ENCODE data around the gene NLRP8.
"Not testable (repeated sequence)": the region's sequence is repeated elsewhere in the genome, so short reads cannot be mapped to it uniquely, and the experiment has no call there.

DNA sequence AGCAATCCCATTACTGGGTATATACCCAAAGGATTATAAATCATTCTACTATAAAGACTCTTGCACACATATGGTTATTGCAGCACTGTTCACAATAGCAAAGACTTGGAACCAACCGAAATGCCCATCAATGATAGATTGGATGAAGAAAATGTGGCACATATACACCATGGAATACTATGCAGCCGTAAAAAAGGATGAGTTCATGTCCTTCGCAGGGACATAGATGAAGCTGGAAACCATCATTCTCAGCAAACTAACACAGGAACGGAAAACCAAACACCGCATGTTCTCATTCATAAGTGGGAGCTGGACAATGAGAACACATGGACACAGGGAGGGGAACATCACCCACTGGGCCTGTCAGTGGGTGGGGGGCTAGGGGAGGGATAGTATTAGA, 18.4 kb upstream of the NLRP8 start:
- TF ChIP-seq, protein P1, sequence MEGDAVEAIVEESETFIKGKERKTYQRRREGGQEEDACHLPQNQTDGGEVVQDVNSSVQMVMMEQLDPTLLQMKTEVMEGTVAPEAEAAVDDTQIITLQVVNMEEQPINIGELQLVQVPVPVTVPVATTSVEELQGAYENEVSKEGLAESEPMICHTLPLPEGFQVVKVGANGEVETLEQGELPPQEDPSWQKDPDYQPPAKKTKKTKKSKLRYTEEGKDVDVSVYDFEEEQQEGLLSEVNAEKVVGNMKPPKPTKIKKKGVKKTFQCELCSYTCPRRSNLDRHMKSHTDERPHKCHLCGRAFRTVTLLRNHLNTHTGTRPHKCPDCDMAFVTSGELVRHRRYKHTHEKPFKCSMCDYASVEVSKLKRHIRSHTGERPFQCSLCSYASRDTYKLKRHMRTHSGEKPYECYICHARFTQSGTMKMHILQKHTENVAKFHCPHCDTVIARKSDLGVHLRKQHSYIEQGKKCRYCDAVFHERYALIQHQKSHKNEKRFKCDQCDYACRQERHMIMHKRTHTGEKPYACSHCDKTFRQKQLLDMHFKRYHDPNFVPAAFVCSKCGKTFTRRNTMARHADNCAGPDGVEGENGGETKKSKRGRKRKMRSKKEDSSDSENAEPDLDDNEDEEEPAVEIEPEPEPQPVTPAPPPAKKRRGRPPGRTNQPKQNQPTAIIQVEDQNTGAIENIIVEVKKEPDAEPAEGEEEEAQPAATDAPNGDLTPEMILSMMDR (IDR thresholded peaks at IDR 0.05; ENCODE audit: insufficient read depth, low read length), result not testable (repeated sequence)
- TF ChIP-seq POLR2AphosphoS5 (IDR thresholded peaks at IDR 0.05; ENCODE audit: low read depth), result not testable (repeated sequence)
- TF ChIP-seq, protein P2, sequence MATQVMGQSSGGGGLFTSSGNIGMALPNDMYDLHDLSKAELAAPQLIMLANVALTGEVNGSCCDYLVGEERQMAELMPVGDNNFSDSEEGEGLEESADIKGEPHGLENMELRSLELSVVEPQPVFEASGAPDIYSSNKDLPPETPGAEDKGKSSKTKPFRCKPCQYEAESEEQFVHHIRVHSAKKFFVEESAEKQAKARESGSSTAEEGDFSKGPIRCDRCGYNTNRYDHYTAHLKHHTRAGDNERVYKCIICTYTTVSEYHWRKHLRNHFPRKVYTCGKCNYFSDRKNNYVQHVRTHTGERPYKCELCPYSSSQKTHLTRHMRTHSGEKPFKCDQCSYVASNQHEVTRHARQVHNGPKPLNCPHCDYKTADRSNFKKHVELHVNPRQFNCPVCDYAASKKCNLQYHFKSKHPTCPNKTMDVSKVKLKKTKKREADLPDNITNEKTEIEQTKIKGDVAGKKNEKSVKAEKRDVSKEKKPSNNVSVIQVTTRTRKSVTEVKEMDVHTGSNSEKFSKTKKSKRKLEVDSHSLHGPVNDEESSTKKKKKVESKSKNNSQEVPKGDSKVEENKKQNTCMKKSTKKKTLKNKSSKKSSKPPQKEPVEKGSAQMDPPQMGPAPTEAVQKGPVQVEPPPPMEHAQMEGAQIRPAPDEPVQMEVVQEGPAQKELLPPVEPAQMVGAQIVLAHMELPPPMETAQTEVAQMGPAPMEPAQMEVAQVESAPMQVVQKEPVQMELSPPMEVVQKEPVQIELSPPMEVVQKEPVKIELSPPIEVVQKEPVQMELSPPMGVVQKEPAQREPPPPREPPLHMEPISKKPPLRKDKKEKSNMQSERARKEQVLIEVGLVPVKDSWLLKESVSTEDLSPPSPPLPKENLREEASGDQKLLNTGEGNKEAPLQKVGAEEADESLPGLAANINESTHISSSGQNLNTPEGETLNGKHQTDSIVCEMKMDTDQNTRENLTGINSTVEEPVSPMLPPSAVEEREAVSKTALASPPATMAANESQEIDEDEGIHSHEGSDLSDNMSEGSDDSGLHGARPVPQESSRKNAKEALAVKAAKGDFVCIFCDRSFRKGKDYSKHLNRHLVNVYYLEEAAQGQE (IDR thresholded peaks at IDR 0.05; ENCODE audit: insufficient replicate concordance, low read depth), result not testable (repeated sequence)
